K562 (cell line): ENCODE measurements around the gene TSPAN16. TPM values are rescaled to one million over a fixed set of nuclear protein-coding genes. Genes with fewer than 3 reads are reported as not detected.

ENCODE experiments used
- ATF4 ChIP-seq: fragments of 450-650 bp; formaldehyde crosslinking; IDR thresholded peaks from 2 replicates; pipeline ENCODE4 v1.4.0; 2022; ENCODE audit warnings: mild to moderate bottlenecking, moderate library complexity
- CBFB ChIP-seq: sonication (generic); formaldehyde crosslinking; IDR thresholded peaks from 2 replicates; pipeline ENCODE4 v1.4.0; 2020; ENCODE audit warnings: mild to moderate bottlenecking, missing genetic modification reagents
- ESRRA ChIP-seq: fragments of 450-650 bp; IDR thresholded peaks from 2 replicates; pipeline ENCODE4 v1.6.1; 2014; ENCODE audit warnings: low read depth, mild to moderate bottlenecking, moderate library complexity, borderline replicate concordance
- HDAC1 ChIP-seq, 2 experiments: fragments of 450-650 bp; IDR thresholded peaks; 2 replicates each; pipeline ENCODE4 v1.6.1; 2016 to 2017; ENCODE audit warnings: inconsistent platforms in 1 of 2, mild to moderate bottlenecking in 1 of 2, moderate library complexity in 1 of 2
- POLR2G ChIP-seq: fragments of 200-400 bp; formaldehyde crosslinking; IDR thresholded peaks from 2 replicates; pipeline ENCODE4 v1.6.1; 2017; ENCODE audit warnings: low read depth, mild to moderate bottlenecking, antibody characterized with exemption, low read length, moderate library complexity
- RBM17 ChIP-seq: fragments of 200-400 bp; formaldehyde crosslinking; IDR thresholded peaks from 2 replicates; pipeline ENCODE4 v1.6.1; 2017; ENCODE audit warnings: low read depth, mild to moderate bottlenecking, low read length, borderline replicate concordance
- SMARCA5 ChIP-seq: fragments of 450-650 bp; IDR thresholded peaks from 2 replicates; pipeline ENCODE4 v1.6.1; 2016
- THRA ChIP-seq: fragments of 450-650 bp; IDR thresholded peaks from 2 replicates; pipeline ENCODE4 v1.6.1; 2017; ENCODE audit warnings: mild to moderate bottlenecking, moderate library complexity
- UBTF ChIP-seq, 2 experiments: IDR thresholded peaks; 2 replicates each; pipeline ENCODE4 v1.6.1; 2012; ENCODE audit warnings: improper control_type of control experiment in 2 of 2, low read depth in 2 of 2, low read length in 2 of 2, borderline replicate concordance in 1 of 2
- ZNF41 ChIP-seq: fragments of 250-450 bp; sonication (Bioruptor Pico); conservative IDR thresholded peaks from 2 replicates; pipeline ENCODE4 v1.4.0; 2020; ENCODE audit warnings: mild to moderate bottlenecking
- ZNF507 ChIP-seq: conservative IDR thresholded peaks from 2 replicates; pipeline ENCODE4 v1.6.1; 2017; ENCODE audit warnings: missing genetic modification characterization, missing compliant biosample characterization
- polyA plus RNA-seq, 8 experiments: library from polyadenylated mRNA; depleted of rRNA in 4 of 8; stranded (reverse) in 5 of 8; unstranded in 3 of 8; fragments of >200 nt; fragmentation: Nextera tagmentation in 2 of 8; fragmentation: Illumina TruSeq in 1 of 8; extraction: Ambion mirVana in 2 of 8; extraction: Trizol in 1 of 8; gene quantifications; 2 replicates each; pipeline versions ENCODE4 v1.2.1 to v1.2.3, GENCODE V29; 2011 to 2014; ENCODE audit warnings: inconsistent platforms in 1 of 8, missing spikeins in 1 of 8
- total RNA-seq, 7 experiments: library from RNA; depleted of rRNA in 6 of 7; stranded (reverse); fragments of >200 nt in 6 of 7; fragmentation: Illumina TruSeq in 2 of 7; extraction: Trizol in 2 of 7; gene quantifications; 2 replicates each; pipeline versions ENCODE4 v1.2.1 to v1.2.3, GENCODE V29; 2011 to 2021; ENCODE audit warnings: low replicate concordance in 1 of 7
- TF ChIP-seq, protein P1 (sequence below), 3 experiments: IDR thresholded peaks in 2 of 3; conservative IDR thresholded peaks in 1 of 3; 2 replicates each; pipeline ENCODE4 v1.5.1; 2011 to 2012; ENCODE audit warnings: low read length in 3 of 3, mild to moderate bottlenecking in 3 of 3, control low read depth in 2 of 3, improper control_type of control experiment in 1 of 3, inconsistent platforms in 1 of 3, low read depth in 1 of 3, mixed read lengths in 1 of 3, moderate library complexity in 1 of 3; ENCODE audit not compliant: insufficient read depth in 2 of 3
- TF ChIP-seq, protein P2 (sequence below): fragments of 200-800 bp; sonication (Bioruptor generic); IDR thresholded peaks from 2 replicates; pipeline ENCODE4 v1.6.1; 2017; ENCODE audit warnings: missing genetic modification characterization, missing compliant biosample characterization
- TF ChIP-seq, protein P3 (sequence below): sonication (generic); formaldehyde crosslinking; IDR thresholded peaks from 2 replicates; pipeline ENCODE4 v1.8.0; 2022; ENCODE audit warnings: missing genetic modification reagents, mild to moderate bottlenecking, borderline replicate concordance

The TSPAN16 gene
- total and polyA plus RNA-seq, 9 of the 15 experiments (the other 6 are each of a cell fraction or from before 2014, with no cell fraction given): not detected

- TF ChIP-seq, protein P1, sequence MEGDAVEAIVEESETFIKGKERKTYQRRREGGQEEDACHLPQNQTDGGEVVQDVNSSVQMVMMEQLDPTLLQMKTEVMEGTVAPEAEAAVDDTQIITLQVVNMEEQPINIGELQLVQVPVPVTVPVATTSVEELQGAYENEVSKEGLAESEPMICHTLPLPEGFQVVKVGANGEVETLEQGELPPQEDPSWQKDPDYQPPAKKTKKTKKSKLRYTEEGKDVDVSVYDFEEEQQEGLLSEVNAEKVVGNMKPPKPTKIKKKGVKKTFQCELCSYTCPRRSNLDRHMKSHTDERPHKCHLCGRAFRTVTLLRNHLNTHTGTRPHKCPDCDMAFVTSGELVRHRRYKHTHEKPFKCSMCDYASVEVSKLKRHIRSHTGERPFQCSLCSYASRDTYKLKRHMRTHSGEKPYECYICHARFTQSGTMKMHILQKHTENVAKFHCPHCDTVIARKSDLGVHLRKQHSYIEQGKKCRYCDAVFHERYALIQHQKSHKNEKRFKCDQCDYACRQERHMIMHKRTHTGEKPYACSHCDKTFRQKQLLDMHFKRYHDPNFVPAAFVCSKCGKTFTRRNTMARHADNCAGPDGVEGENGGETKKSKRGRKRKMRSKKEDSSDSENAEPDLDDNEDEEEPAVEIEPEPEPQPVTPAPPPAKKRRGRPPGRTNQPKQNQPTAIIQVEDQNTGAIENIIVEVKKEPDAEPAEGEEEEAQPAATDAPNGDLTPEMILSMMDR (IDR thresholded peaks at IDR 0.05 in 2 of 3, conservative IDR thresholded peaks at IDR 0.05 in 1 of 3; ENCODE audit: insufficient read depth in 2 of 3, low read depth in 1 of 3, low read length in 3 of 3): peak; percentile 47 to 56 (median 52); a peak in 5 of 6 replicates
- TF ChIP-seq POLR2G: peak; percentile 57
- no peak for TF ChIP-seq UBTF (IDR thresholded peaks at IDR 0.05; ENCODE audit: borderline replicate concordance in 1 of 2, low read depth in 2 of 2, low read length in 2 of 2)
- TF ChIP-seq HDAC1 (IDR thresholded peaks at IDR 0.05): peak in 1 of 2 experiments; percentile 47; a peak in 2 of 4 replicates
- TF ChIP-seq ZNF41 (CRISPR knock-in tag): no peak
- TF ChIP-seq, protein P2, sequence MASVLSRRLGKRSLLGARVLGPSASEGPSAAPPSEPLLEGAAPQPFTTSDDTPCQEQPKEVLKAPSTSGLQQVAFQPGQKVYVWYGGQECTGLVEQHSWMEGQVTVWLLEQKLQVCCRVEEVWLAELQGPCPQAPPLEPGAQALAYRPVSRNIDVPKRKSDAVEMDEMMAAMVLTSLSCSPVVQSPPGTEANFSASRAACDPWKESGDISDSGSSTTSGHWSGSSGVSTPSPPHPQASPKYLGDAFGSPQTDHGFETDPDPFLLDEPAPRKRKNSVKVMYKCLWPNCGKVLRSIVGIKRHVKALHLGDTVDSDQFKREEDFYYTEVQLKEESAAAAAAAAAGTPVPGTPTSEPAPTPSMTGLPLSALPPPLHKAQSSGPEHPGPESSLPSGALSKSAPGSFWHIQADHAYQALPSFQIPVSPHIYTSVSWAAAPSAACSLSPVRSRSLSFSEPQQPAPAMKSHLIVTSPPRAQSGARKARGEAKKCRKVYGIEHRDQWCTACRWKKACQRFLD (CRISPR knock-in tag): peak; percentile 31; the same call in 1 of the 2 replicates
- no peak for TF ChIP-seq CBFB
- TF ChIP-seq, protein P3, sequence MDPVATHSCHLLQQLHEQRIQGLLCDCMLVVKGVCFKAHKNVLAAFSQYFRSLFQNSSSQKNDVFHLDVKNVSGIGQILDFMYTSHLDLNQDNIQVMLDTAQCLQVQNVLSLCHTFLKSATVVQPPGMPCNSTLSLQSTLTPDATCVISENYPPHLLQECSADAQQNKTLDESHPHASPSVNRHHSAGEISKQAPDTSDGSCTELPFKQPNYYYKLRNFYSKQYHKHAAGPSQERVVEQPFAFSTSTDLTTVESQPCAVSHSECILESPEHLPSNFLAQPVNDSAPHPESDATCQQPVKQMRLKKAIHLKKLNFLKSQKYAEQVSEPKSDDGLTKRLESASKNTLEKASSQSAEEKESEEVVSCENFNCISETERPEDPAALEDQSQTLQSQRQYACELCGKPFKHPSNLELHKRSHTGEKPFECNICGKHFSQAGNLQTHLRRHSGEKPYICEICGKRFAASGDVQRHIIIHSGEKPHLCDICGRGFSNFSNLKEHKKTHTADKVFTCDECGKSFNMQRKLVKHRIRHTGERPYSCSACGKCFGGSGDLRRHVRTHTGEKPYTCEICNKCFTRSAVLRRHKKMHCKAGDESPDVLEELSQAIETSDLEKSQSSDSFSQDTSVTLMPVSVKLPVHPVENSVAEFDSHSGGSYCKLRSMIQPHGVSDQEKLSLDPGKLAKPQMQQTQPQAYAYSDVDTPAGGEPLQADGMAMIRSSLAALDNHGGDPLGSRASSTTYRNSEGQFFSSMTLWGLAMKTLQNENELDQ (CRISPR knock-in tag): no peak
- TF ChIP-seq ZNF507 (tag): no peak
- no peak for TF ChIP-seq ESRRA
- TF ChIP-seq THRA: no peak
- TF ChIP-seq RBM17: no peak
- peak; percentile 88 for TF ChIP-seq SMARCA5
- TF ChIP-seq ATF4 (CRISPR knock-in tag): no peak
These were observed 33.8 kb upstream of the TSPAN16 start, which contains the start of gene DOCK6 (continued) for GRCh38 chr19:11261971-11262839.
